ENCODE measurements around the gene TMEM53. TPM values are rescaled to one million over a fixed set of nuclear protein-coding genes. Genes with fewer than 3 reads are reported as not detected.

The TMEM53 gene
- total RNA-seq, 2 experiments from 2014 or later = 2.8 to 2.9 TPM

Other genes starting within 250 kb of the TMEM53 start
- gene ARMH1, start 233 bp upstream of the TMEM53 start, total RNA-seq = 10 to 100 TPM; 49.6 to 52.0 TPM
- gene RNU5D-1, start 56.7 kb upstream of the TMEM53 start, total RNA-seq = not detected
- gene KIF2C, start 65.4 kb upstream of the TMEM53 start, total RNA-seq = 10 to 100 TPM; 45.4 to 49.1 TPM
- 1,000 to 10,000 TPM; 2,525 to 2,551 TPM for gene RPS8, start 101.1 kb upstream of the TMEM53 start, total RNA-seq
- gene BEST4, start 113.7 kb upstream of the TMEM53 start, total RNA-seq = 1 to 10 TPM; 1.1 to 1.3 TPM
- gene PLK3, start 125.9 kb upstream of the TMEM53 start, total RNA-seq = 100 to 1,000 TPM in 1 of 2 experiments, 10 to 100 TPM in 1; 96.6 to 105 TPM
- gene DYNLT4, start 132.9 kb upstream of the TMEM53 start, total RNA-seq = not detected
- 1 to 10 TPM; 8.2 to 9.6 TPM for gene BTBD19, start 134.0 kb upstream of the TMEM53 start, total RNA-seq
- gene PTCH2, start 168.8 kb upstream of the TMEM53 start, total RNA-seq = under 1 TPM; 0.46 to 0.51 TPM